ENCODE data around the gene C19orf25.

GRCh38 chr19:1526979-1527649, 48.1 kb upstream of the C19orf25 start:
- no peak for TF ChIP-seq POLR2AphosphoS5 (IDR thresholded peaks at IDR 0.05; ENCODE audit: low read depth, low read length)
- TF ChIP-seq TAF1 (IDR thresholded peaks at IDR 0.05; ENCODE audit: borderline replicate concordance, low read depth, low read length) = no peak

Measured in GM12892 (cell line).